Stomach smooth muscle (tissue), 2 donors: Measurements from ENCODE around the gene DDIAS.

Experiments used
- H3K27ac ChIP-seq: one replicate; pipeline ENCODE4 v1.7.0; 2013; ENCODE audit warnings: mild to moderate bottlenecking, low read length, inconsistent platforms
- H3K27me3 ChIP-seq, 2 donors: one replicate each; pipeline ENCODE4 v1.7.0; 2013; ENCODE audit warnings: low read length in 2 of 2; ENCODE audit not compliant: insufficient read depth in 2 of 2, control insufficient read depth in 1 of 2
- H3K36me3 ChIP-seq, 2 donors: one replicate each; pipeline ENCODE4 v1.7.0; 2013; ENCODE audit warnings: low read length in 2 of 2; ENCODE audit not compliant: control insufficient read depth in 2 of 2, insufficient read depth in 2 of 2
- H3K4me1 ChIP-seq: one replicate; pipeline ENCODE4 v1.7.0; 2013; ENCODE audit warnings: low read length; ENCODE audit not compliant: control insufficient read depth, insufficient read depth
- H3K4me3 ChIP-seq, 2 donors: one replicate each; pipeline ENCODE4 v1.7.0; 2013; ENCODE audit warnings: low read length in 2 of 2
- H3K9ac ChIP-seq, 2 donors: one replicate each; pipeline ENCODE4 v1.7.0; 2013; ENCODE audit warnings: low read length in 2 of 2, mild to moderate bottlenecking in 1 of 2
- H3K9me3 ChIP-seq, 2 donors: one replicate each; pipeline ENCODE4 v1.7.0; 2013; ENCODE audit warnings: low read length in 2 of 2; ENCODE audit not compliant: control insufficient read depth in 2 of 2
- donor health status: healthy.
- donor health status: Pancreatic carcinoma.

The DDIAS gene

DNA sequence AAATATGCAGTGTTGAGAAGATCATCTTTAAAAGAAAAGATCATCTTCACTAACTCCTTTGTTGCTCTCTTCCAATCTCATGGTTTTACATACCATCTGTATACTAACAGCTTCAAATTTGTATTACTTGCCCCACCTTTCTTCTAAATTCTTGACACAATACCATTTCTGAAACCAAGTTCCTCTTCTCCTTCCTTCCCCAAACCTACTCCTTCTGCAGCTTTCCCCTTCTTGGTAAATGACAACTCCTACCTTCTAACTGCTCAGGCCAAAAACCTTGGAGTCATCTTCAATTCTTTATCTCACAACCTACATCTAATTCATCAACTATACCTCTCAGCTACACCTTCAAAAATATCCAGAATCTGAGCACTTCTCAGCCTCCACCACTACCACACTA, 10.6 kb upstream of the DDIAS start:
- no peaks in the 10 kb centered on the region for H3K4me1 ChIP-seq
- H3K36me3 ChIP-seq, result no peaks in the 10 kb centered on the region
- no peaks in the 10 kb centered on the region for H3K9me3 ChIP-seq
- no peaks in the 10 kb centered on the region for H3K27me3 ChIP-seq
- no peak overlapping the region for H3K27ac ChIP-seq
- H3K9ac ChIP-seq, result no peak overlapping the region
- no peak overlapping the region for H3K4me3 ChIP-seq

DNA sequence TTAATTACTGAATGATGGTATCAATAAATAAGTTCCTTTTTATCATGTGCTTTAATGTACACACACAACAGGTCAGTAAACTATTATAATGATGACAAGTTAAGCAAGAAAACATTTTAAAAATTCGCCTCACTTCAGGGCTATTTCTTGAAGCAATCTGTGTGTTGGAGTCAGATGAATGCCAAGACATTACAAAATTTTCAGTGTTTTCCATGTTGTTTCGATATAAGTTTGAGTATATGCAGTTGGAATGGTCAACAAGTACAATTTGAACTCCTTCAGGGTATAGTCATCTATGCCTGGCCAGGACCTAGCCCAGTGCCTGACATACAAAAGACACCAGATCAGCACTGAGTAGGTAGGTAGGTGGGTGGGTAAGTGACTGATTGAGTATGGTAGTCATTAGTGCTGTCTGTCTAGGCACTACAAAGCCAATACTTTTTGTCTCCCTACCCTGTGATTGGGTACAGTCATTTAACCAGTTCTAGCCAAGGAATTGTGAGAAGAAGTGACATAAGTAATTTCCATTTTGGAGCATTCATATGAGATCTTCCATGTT, 8.8 kb upstream of the DDIAS start:
- H3K4me3 ChIP-seq, result no peak overlapping the region
- H3K4me1 ChIP-seq, result no peaks in the 10 kb centered on the region
- no peaks in the 10 kb centered on the region for H3K27me3 ChIP-seq
- H3K36me3 ChIP-seq, result no peaks in the 10 kb centered on the region
- H3K27ac ChIP-seq, result no peak overlapping the region
- no peaks in the 10 kb centered on the region for H3K9me3 ChIP-seq
- no peak overlapping the region for H3K9ac ChIP-seq

DNA sequence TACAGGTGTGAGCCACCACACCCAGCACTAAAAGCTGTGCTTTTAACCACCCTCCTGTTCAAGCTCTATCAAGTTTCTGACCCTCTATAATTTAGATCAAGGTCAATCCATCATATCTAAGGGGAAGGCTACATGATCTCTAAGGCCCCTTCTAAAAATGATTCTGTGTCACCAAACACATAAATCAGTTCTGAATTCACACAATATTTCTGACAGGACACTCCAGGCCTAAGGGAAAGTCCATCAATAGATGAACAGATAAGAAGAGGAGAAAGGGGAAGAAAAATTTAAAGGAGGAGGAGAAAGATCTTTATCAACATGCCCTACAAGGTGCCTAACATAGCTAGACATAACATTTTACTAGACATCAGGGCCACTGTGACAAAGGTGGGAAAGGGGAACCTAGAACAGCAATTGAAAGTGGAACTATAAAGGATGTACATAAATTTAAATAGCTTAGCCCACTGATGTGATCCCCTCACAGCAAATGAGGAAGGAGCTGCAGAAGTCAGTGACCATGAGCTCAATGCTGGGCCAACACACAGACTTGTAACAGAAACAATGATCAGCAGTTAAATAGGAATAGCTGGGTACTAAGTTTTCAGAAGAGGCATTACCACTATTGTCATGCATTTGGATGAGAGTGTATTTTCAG, 6.0 kb upstream of the DDIAS start:
- no peaks in the 10 kb centered on the region for H3K9me3 ChIP-seq
- H3K9ac ChIP-seq, result no peak overlapping the region
- H3K4me3 ChIP-seq, result no peak overlapping the region
- no peaks in the 10 kb centered on the region for H3K36me3 ChIP-seq
- H3K27me3 ChIP-seq, result no peaks in the 10 kb centered on the region
- H3K4me1 ChIP-seq, result peaks cover 13% of the 10 kb centered on the region
- no peak overlapping the region for H3K27ac ChIP-seq

DNA sequence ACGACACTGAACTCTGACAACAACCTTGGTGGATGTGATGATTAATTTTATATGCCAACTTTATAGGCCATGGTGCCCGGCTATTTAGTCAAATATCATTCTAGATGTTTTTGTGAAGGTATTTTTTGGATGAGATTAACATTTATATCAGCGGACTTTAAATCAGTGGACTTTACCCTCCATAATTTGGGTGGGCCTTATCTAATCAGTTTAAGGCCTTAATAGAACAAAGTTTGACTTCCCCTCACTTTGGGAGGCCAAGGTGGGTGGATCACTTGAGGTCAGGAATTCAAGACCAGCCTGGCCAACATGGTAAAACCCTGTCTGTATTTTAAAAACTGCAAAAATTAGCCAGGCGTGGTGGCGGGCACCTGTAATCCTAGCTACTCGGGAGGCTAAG, 5.4 kb upstream of the DDIAS start:
- Histone ChIP-seq H3K4me3 (no peak overlapping the region), H3K36me3 (no peaks in the 10 kb centered on the region), H3K9ac (no peak overlapping the region), H3K9me3 (no peaks in the 10 kb centered on the region), H3K27ac (no peak overlapping the region), H3K27me3 (no peaks in the 10 kb centered on the region), H3K4me1 (peaks cover 13% of the 10 kb centered on the region)

DNA sequence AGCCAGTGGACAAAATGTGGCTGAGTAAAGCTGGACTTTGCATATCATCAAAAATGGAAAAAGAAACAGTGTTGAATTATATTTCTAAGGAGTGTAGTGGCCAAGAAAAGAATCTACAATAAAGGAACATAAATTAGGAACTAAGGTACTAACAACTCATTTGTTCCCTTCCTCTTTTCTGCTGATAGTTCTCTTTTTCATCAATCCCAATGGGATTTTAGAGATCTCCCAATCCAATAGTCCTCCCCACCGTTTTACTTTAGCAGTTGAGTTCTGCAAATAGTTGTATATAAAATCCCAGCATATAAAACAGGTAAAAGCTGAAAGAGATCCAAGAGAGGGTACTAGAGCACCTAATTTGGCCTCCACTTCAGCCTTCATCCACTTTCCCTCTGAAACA, 3.3 kb upstream of the DDIAS start:
- Histone ChIP-seq H3K4me3 (no peak overlapping the region), H3K9me3 (no peaks in the 10 kb centered on the region), H3K27me3 (no peaks in the 10 kb centered on the region), H3K36me3 (no peaks in the 10 kb centered on the region), H3K4me1 (peaks cover 13% of the 10 kb centered on the region), H3K9ac (no peak overlapping the region), H3K27ac (no peak overlapping the region)

DNA sequence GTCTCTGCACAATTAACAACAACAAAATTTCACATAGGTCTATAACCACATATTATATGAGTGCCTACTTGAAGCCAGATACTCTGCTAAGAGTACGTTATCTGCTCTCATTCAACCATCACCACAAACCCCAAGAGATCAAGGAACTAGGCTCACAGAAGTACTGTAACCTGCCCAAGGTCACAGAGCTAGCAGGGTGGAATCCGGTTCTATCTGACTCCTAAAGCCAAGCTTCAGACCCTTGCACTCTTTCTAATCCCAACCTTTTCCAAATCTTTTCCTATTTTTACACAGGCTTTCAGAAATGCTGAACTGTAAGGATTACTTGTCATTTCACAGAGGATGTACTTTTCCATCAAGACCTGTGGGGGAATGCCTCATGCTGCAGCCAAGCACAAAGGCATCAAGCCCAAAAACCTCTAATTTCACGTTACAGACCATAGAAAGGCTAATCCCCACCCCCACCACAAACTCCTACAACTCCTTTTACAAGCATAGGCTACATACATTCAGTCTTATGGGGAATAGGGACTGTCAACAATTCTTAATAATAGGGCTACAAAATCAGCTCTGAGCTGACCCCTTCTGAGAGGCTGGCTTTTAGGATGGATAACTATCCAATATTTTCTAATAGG, 2.2 kb upstream of the DDIAS start:
- Histone ChIP-seq H3K27me3 (no peaks in the 10 kb centered on the region), H3K9me3 (no peaks in the 10 kb centered on the region), H3K9ac (peak overlapping the region; percentile 92 to 93), H3K27ac (peak overlapping the region; percentile 81), H3K4me1 (peaks cover 13% of the 10 kb centered on the region), H3K4me3 (peak overlapping the region; percentile 76 to 92), H3K36me3 (no peaks in the 10 kb centered on the region)

DNA sequence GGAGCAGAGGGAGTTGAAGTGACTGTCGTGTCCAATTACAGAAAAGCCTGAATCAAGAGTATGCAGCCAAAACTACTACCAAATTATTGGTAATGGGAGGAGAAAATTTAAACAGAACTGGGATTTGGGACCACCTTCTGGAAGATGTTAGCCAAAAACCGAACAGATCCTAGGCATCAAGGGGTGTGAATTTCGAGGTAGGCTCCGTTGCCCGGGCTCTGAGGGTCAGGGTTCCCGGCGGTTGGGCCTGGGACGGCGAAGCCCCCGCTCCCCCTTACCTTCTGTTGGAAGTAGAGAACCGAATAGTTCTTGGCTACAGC, 1.6 kb upstream of the DDIAS start:
- Histone ChIP-seq H3K9me3 (no peaks in the 10 kb centered on the region), H3K9ac (peak overlapping the region; percentile 92 to 93), H3K4me1 (peaks cover 13% of the 10 kb centered on the region), H3K36me3 (no peaks in the 10 kb centered on the region), H3K4me3 (peak overlapping the region; percentile 76 to 92), H3K27me3 (no peaks in the 10 kb centered on the region), H3K27ac (peak overlapping the region; percentile 81)

DNA sequence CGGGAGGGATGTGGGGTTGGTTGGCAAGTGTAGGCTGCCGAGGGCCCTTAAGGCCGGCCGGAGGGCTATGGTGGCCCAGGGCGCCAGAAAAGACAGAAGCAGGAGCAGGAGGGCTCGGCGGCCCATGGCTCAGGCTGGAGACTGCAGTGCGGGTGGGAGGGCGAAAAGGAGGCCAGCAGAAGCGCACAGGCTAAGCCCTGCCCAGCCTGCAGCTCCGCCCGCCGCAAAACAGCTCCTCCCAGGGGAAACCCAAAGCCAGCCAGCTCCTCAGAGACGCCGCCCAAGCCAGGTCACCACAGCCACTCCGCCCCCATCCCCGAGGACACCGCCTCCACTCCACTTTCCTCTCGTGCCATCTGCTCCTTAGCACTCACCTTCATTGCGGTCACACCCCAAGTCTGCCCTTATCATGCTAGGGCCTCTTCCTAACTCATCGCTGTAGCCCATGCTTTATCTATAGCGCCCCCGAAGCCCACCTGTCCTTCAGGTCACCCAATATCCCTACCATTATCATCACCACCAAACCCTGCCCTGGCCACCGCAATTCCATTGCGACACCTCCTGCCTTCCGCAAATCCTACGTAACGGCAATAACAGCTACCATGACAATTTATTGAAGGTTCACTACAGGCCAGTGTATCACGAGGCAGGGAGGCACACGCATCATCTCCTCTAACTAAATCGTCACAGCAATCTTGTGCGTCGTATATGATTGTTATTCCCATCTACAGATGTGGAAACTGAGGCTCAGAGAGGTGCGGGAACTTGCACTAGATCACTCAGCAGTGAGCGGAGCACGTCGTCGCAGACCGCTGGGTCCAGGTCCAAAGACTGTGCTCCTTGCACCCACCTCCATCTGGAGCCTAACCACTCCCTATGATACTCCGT, 1.0 kb upstream of the DDIAS start, which contains the start of gene PRCP:
Gene PRCP, minus strand, starts transcription at position 154 of the 888 bp plus-strand sequence. Its CDS starts 28 bp downstream, at position 126.
- Histone ChIP-seq H3K4me3 (peak within 1 kb of the TSS; percentile 76 to 92), H3K27ac (peak within 1 kb of the TSS; percentile 81), H3K4me1 (peaks cover 13% of the 10 kb centered on the region), H3K27me3 (no peaks in the 10 kb centered on the region), H3K36me3 (no peaks in the 10 kb centered on the region), H3K9me3 (no peaks in the 10 kb centered on the region), H3K9ac (peak within 1 kb of the TSS; percentile 92 to 93)

DNA sequence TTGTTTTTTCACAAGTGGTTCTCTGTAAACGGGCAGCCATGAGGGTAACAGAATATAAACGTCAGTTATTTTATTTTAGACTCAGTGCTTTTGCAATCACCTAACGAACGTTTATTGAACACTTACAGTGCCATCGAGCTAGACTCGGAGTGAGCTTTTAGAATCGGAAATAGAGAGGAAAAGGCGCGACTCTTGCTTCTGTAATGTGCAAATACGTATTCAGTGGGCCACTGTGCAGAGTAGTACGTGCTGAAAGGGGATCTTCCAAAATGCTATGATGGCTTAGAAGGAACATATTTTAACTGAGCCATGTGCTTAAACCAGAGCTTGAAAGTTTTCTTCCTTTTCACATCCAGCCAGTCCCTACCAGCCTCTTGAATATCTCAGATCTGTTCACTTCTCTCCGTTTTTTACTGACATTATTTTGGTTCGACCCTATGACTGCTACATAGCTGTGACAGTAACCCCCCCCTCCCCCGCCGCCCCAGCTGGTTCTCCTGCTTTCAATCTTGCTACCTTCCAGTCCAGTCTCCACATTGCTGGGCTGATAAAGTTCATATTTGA, 468 bp downstream of the DDIAS start:
- H3K9me3 ChIP-seq, result no peaks in the 10 kb centered on the region
- peak overlapping the region; percentile 81 for H3K27ac ChIP-seq
- H3K36me3 ChIP-seq, result no peaks in the 10 kb centered on the region
- peak overlapping the region; percentile 76 to 92 for H3K4me3 ChIP-seq
- no peaks in the 10 kb centered on the region for H3K27me3 ChIP-seq
- H3K9ac ChIP-seq, result no peak overlapping the region
- H3K4me1 ChIP-seq, result peaks cover 13% of the 10 kb centered on the region

DNA sequence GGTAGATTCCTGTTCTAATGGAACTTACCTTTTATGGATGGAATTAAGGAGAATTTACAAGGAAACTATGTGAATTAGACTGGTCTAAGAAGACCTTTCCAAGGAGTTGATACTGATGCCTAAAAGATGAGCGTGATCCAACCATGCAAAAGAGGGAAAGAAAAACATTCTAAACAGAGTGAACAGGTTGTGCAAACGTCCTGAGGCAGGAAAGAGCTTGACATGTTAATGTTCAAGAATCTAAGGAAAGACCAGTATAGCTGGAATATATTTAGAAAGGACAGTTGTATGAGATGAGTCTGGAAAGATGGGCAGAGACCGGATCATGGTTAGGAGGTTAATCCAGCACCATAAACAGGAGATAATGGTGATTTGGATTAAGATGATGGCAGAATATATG, 1.3 kb downstream of the DDIAS start:
- H3K4me1 ChIP-seq, result peaks cover 13% of the 10 kb centered on the region
- no peak overlapping the region for H3K27ac ChIP-seq
- H3K4me3 ChIP-seq, result no peak overlapping the region
- no peaks in the 10 kb centered on the region for H3K27me3 ChIP-seq
- H3K9me3 ChIP-seq, result no peaks in the 10 kb centered on the region
- no peak overlapping the region for H3K9ac ChIP-seq
- no peaks in the 10 kb centered on the region for H3K36me3 ChIP-seq
